GM12873 (cell line): ENCODE results near the gene ADGRB3.
A peak's percentile ranks its signal among the peaks of the same experiment; 100 is the strongest.

Source experiments
- TF ChIP-seq, protein P1 (sequence below): IDR thresholded peaks from 2 replicates; pipeline ENCODE4 v1.5.1; 2012; ENCODE audit warnings: low read depth, mild to moderate bottlenecking, moderate library complexity, low read length, control low read depth; ENCODE audit not compliant: insufficient read depth; ENCODE audit errors: missing control alignments

Gene ADGRB3

DNA sequence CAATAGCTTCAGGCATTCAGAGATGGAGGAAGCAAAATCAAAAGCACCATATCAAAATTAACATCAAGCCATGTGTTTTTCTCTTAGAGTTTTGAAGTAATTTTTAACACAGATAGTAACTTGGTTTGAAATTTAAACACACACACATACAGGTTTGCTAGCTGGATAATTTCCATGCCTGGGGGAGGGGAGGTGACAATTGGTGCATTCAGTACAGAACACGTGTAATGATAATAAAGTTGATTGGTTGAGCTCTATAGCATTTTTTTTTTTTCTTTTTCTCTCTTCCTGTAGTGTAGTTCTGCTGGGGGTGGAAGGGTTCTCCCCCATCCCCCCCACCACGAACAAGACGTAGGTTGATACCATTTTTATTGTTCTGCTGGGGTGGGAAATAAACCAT, 596.9 kb downstream of the ADGRB3 start:
- TF ChIP-seq, protein P1, sequence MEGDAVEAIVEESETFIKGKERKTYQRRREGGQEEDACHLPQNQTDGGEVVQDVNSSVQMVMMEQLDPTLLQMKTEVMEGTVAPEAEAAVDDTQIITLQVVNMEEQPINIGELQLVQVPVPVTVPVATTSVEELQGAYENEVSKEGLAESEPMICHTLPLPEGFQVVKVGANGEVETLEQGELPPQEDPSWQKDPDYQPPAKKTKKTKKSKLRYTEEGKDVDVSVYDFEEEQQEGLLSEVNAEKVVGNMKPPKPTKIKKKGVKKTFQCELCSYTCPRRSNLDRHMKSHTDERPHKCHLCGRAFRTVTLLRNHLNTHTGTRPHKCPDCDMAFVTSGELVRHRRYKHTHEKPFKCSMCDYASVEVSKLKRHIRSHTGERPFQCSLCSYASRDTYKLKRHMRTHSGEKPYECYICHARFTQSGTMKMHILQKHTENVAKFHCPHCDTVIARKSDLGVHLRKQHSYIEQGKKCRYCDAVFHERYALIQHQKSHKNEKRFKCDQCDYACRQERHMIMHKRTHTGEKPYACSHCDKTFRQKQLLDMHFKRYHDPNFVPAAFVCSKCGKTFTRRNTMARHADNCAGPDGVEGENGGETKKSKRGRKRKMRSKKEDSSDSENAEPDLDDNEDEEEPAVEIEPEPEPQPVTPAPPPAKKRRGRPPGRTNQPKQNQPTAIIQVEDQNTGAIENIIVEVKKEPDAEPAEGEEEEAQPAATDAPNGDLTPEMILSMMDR, result no peak

DNA sequence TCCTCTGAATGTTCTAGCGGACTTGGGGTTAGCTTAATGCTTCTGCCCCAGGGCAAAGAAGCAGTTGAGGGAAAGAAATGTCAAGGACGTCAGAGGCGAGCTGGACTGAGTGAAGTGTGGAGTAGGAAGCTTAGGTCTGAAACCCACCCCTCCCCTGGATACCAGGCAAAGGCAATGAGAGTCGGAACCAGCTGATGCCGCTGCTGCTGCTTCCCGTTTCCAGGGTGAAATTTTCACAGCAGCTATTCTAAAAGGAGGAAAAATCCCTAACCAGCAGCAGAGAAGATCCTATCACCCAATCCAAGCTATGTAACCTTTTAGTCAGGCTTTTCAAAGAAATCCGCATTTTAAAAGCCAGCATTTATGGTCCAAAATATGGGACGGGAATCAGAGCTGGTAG, 597.4 kb downstream of the ADGRB3 start:
- TF ChIP-seq, protein P1, result no peak

DNA sequence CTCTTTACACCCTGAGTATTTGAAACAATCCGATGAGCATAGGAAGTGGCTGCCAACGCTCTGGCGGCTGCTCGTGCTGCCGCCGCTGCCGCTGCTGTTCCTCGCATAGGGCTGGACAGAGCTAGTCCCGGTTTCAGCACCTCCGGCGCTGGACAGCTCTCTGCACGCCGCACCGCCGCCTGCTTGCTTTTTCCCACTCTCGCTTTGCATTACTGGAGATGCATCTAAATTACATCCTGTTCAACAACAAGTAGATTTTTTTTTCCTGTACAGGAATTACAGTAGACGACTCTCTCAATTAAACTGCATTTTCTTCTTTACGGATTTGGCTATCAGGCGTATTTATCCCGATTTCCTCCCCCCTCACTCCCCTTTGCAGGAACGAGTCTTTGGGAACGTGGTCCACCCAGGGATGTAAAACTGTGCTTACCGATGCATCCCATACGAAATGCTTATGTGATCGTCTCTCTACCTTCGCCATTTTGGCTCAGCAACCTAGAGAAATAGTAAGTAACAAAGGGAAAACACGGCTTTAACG, 597.9 kb downstream of the ADGRB3 start:
- TF ChIP-seq, protein P1, result peak; percentile 4

DNA sequence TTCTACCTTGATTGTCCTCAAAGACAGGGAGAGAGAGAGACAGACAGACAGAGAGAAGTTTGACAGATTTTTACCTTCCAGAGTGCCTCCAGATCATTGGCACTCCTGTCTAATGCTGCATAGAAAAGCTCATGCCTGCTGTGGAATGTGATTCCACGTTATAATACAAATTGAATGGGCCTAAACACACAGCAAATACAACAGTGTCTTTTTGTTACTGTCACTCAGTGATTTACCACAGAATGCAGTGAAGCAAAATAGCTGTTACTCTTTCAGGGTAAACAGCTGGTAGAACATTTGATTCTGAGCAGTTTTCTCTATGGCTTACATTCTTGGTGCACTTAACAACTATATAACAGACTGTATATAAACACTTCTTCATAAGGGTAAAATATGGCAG, 603.0 kb downstream of the ADGRB3 start:
- TF ChIP-seq, protein P1, result no peak

DNA sequence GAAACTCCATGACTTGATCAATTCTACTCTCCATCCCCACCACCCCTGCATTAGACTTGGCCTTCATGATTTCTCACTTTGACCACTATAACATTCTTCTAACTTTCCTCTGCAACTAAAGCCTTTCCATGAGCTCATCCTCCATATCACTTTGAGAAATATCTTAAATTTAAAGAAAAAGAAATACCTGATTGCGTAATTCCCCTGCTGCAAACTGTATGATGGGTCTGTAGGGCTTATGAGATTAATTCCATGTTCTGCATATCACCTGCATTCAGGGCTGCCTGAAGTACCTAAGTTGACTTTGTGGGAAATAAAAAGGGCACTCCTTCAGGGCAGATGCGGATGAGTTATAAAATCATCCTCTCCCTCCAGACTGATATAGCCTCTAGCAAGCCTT, 611.9 kb downstream of the ADGRB3 start:
- TF ChIP-seq, protein P1, result no peak

DNA sequence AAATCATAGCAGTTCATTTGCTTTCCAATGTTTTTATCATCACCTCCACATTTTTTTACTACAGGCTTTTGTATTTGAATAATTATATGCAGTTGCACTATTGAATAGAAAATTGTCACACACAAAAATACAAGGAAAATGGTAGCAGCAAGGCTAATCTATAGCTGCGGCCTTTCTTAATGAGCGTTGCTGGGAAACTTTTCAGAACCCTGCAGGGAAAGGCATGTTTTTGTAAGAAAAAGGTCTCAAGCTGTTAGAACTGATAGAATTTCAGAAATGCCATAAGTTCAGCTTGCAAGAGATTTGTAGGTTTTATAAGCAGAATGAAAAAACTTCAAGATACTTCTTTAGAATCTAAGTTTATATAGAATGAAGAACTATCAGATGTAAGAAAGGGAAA, 625.9 kb downstream of the ADGRB3 start:
- TF ChIP-seq, protein P1, result no peak

DNA sequence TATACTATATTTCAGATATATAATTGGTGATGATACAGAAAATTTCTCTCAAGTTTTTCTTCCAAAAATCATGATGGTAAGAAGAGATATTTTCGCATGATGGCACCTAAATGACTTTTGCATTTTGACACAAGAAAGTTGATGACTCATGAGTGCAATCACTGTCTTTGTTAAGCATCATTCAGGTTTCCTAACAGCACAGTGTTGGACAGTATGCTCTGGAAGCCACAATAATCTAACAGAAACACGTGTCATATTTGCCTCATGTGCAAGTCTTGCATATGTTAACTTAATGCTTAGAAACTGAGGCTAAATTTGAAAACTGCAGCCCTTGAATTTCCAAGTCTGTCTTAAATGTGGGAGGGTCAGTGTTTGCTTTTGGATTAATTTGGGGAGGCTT, 628.2 kb downstream of the ADGRB3 start:
- TF ChIP-seq, protein P1, result no peak
